Measurements from ENCODE around the gene MAN1B1.
A peak's percentile ranks its signal among the peaks of the same experiment; 100 is the strongest.

MAN1B1 gene

DNA sequence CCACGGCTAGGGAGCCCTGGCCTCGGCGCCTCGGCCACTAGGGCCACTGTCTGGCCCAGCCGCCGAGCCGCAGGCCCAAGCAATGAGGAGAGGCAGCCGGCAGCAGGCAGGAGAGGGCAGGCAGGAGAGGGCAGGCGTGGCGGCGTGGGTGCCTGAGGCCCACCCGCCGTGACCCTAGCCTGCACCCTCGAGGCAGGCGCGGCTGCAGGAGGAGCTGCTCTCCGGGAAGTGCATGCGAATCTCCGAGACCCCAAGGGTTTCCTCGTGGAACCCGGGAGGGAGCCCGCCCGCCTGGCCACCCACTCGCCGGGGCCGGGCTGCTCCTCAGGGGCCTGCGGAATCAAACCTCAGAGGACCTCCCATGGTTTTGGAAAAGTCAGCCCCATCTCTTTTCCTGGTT, 61.5 kb downstream of the MAN1B1 start:
- no peak for DNase-seq

DNA sequence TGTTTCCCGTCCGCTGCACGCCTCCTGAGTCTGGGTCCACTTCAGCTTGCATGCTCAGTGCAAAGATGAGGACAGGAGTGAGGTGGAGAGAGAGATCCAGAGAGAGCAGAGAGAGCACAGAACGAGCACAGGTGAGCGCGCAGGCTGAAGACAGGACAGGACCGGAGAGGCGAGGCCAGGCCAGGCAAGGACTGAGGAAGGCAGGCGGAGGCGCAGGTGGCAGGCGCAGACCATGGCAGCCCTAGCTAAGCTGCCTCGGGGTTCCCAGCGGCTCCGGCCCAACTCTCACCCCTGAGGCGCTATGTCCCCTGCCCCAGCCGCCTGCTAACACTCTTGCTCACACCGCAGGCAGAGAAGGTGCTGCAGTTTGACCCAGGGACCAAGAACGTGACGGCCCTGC, 61.9 kb downstream of the MAN1B1 start:
- no peak for DNase-seq

DNA sequence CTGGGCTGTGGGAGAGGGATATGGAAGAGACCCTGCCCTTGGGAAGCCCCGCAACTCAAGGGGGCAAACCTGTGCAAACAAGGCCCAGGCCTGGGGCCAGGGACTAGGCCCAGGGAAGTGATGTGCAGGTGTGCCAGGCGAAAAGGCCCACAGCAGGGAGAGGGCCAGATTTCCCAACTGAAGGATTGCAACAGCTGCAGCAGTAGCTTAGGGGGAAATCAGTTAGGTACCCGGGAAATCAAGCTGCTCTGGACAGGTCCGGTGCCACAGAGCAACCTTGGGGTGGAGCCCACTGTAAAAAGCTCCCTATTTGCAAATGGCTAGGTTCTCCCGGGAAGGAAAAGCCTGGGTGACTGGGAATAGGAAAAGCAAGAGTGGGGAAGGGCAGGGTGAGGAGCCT, 62.6 kb downstream of the MAN1B1 start:
- DNase-seq, result no peak

DNA sequence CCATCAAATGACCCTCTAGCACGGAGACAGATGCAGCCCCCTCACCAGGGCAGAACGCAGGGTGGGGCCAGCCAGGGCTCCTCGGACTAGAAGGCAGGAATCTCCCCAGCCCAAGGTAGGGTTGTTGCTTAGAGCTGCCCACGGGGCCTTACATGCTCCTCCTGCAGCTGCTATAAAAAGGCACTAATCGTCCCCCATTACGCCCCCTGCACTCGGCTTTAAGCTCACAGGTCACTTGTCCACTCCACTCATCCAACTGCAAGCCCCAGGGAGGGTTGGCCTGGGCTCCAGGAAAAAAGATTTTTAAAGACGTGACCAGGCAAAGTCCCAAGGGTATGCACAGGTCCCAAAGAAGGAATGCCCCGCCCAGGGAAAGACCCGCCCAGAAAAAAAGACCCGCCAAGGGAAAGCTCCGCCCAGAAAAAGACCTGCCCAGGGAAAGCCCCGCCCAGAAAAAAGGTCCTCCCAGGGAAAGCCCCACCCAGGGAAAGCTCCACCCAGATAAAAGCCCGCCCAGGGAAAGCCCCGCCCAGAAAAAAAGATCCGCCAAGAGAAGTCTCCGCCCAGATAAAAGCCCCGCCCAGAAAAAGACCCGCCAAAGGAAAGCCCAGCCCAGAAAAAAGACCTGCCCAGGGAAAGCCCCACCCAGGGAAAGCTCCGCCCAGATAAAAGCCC, 63.3 kb downstream of the MAN1B1 start:
- no peak for DNase-seq

DNA sequence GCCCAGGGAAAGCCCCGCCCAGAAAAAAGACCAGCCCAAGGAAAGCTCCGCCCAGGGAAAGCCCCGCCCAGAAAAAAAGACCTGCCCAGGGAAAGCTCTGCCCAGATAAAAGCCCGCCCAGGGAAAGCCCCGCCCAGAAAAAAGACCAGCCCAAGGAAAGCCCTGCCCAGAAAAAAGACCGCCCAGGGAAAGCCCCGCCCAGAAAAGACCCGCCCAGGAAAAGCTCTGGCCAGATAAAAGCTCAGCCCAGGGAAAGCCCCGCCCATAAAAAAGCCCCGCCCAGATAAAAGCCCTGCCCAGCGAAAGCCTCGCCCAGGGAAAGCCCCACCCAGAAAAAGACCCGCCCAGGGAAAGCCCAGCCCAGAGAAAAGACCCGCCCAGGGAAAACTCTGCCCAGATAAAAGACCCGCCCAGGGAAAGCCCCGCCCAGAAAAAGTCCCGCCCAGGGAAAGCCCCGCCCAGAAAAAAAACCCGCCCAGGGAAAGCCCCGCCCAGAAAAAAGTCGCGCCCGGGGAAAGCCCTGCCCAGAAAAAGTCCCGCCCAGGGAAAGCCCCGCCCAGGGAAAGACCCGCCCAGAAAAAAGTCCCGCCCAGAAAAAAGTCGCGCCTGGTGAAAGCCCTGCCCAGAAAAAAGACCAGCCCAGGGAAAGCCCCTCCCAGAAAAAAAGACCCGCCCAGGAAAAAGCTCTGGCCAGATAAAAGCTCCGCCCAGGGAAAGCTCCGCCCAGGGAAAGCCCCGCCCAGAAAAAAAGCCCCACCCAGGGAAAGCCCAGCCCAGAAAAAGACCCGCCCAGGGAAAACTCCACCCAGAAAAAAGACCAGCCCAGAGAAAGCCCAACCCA, 64.1 kb downstream of the MAN1B1 start:
- DNase-seq, result peak; percentile 34

DNA sequence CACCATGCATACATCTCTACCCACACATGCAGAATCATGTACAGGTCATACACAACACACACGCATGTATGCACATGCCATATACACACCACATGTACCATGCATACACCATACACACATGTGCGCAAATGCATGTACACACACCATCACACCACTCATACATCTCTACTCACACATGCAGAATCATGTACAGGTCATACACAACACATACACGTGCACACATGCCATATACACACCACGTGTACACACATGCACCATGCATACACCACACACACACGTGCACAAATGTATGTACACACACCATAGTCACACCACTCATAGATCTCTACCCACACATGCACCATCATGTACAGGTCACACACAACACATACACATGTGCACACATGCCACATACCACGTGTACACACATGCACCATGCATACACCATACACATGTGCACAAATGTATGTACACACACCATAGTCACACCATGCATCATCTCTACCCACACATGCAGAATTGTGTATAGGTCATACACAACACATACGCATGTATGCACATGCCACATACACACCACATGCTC, 66.1 kb downstream of the MAN1B1 start:
- no peak for DNase-seq

DNA sequence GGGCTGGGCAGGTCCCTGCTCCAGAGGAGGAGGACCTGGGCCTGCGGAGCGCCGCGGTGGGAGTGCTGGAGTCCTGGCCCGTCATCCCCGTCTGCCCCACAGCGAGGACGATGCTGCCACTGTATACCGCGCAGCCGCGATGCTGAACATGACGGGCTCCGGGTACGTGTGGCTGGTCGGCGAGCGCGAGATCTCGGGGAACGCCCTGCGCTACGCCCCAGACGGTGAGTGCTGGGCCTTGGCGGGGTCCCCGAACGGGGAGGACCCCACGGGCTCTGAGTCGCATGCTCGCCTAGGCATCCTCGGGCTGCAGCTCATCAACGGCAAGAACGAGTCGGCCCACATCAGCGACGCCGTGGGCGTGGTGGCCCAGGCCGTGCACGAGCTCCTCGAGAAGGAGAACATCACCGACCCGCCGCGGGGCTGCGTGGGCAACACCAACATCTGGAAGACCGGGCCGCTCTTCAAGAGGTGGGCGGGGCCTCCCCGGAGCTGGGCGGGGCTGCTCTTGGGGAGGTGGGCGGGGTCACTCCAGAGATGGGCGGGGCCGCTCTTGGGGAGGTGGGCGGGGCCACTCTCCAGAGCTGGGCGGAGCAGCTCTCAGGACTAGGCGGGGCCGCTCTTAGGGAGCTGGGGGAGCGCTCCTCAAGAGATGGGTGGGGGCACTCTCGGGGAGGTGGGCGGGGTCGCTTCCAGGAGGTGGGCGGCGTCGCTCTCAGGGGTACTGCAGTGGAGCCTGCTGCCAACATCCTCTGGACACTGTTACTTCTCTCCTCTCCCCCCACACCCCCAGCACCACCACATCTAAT, 70.0 kb downstream of the MAN1B1 start:
- peak; percentile 43 for DNase-seq

DNA sequence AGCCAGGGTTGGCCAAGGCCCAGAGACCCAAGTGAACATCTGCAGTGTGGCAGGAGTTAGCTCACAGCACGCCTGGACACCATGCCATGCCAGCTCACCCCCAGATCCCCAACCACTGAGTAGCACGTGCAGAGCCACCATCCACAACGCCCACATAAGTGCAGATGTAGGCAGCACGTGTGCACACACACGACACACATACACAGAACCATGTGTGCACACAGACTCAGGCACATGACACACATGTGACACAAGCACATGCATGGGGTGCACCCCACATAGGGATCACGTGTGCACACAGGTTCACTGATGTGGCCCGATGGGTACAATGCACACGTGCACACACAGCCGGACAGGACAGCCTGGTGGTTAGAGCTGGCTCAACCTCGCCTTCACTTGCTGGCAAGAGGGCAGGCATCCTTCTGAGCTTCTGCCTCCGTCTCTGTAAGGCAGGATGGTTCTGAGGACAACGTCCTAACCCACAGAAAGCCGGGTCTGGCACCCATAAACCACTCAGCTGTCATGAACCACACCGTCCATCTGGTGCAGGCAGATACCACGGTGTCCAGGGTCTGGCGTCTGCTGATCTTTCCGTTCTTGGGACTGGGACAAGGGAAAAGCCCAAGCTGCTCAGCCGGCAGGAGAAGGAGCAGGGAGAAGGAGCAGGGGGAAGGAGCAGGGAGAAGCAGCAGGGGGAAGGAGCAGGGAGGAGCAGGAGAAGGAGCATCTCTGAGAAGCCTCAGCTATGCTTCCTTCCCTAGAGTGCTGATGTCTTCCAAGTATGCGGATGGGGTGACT, 71.0 kb downstream of the MAN1B1 start:
- no peak for DNase-seq

DNA sequence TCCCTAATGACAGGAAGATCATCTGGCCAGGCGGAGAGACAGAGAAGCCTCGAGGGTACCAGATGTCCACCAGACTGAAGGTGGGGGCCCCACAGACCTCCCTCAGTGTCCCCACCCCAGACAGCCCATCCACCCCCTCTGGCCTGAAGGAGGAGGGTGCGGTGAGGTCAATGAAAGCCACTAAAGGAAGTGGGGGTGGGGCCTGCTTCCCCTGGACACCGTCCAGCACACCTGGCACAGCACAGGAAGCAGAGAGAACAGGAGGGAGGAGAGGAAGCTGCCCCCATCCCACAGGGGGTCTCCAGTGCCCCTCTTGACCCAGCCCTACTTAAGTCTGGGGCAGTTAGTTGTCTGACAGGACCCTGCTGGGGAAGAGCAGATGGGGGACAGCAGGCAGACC, 71.8 kb downstream of the MAN1B1 start:
- no peak for DNase-seq
